Activated CD4-positive, alpha-beta T cell treated with anti-CD3 and anti-CD28 coated beads for 36 hours (primary cell): ENCODE results near the gene ALG10. TPM values are rescaled to one million over a fixed set of nuclear protein-coding genes. Genes with fewer than 3 reads are reported as not detected.
"Not testable (repeated sequence)": the region's sequence is repeated elsewhere in the genome, so short reads cannot be mapped to it uniquely, and the experiment has no call there.

Experiments
- ATAC-seq: fragments of 200-7000 bp; cut with Tn5 transposase; one replicate; pipeline ENCODE4 v1.10.0; 2021; ENCODE audit warnings: mild to moderate bottlenecking, moderate library complexity
- CTCF ChIA-PET: fragments of 350-600 bp; sonication (Branson Sonifier 250); formaldehyde crosslinking; loops from one replicate; lab custom pipeline; 2021; ENCODE audit warnings: antibody characterized with exemption; lab: Charles Lee
- POLR2A ChIA-PET: fragments of 350-600 bp; sonication (Branson Sonifier 250); formaldehyde crosslinking; loops from one replicate; lab custom pipeline; 2021; ENCODE audit warnings: antibody characterized with exemption, inconsistent platforms; lab: Charles Lee
- DNase-seq: peaks from one replicate; pipeline ENCODE4 v3.0.0-alpha.2; 2020
- H3K27ac Mint-ChIP-seq: one replicate; pipeline ENCODE4 v1.8.0; 2021; ENCODE audit warnings: mixed read lengths
- H3K27me3 Mint-ChIP-seq: one replicate; pipeline ENCODE4 v1.8.0; 2021; ENCODE audit warnings: mixed read lengths
- H3K36me3 Mint-ChIP-seq: one replicate; pipeline ENCODE4 v1.8.0; 2021; ENCODE audit warnings: low read depth, mixed read lengths
- H3K4me1 Mint-ChIP-seq: one replicate; pipeline ENCODE4 v1.8.0; 2021; ENCODE audit warnings: mixed read lengths
- H3K4me3 Mint-ChIP-seq: one replicate; pipeline ENCODE4 v1.8.0; 2021; ENCODE audit warnings: mild to moderate bottlenecking, moderate library complexity, mixed read lengths
- H3K9me3 Mint-ChIP-seq: one replicate; pipeline ENCODE4 v1.8.0; 2021; ENCODE audit warnings: low read depth, mixed read lengths
- intact Hi-C, 2 experiments: fragments of 100-400 bp; cut with DNase I in 1 of 2; cut with micrococcal nuclease in 1 of 2; formaldehyde crosslinking; loops; one replicate each; pipeline versions ENCODE4 v1.14.2 to v1.15.1; 2022 to 2024; cut with DNase I, micrococcal nuclease
- total RNA-seq, 2 experiments: library from RNA; stranded (reverse); gene quantifications; one replicate each; pipeline ENCODE4 v1.2.3, GENCODE V29; 2021

Gene ALG10
- total RNA-seq, 2 experiments from 2014 or later: 22.6 to 25.1 TPM

DNA sequence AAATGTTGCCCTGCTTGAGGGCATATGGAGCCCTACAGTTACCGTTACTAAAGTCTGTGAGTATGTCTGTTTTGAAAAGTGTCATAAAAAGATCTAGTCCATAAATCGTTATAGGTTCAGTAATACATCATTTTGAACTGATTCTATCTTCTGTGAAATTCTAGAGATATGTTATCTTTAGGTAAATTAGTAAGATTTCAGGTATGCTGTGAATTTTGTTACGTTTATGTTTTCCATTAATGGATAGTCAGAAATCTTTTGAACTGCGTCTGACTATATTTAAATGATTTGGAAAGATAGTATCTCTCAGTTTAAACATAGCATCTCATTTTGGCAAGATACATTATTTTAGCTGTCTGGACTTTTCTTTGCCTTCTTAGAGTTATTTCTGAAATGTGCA, 8.3 kb downstream of the ALG10 start:
- no peaks in the 10 kb centered on the region for H3K4me1 Mint-ChIP-seq
- no peaks in the 10 kb centered on the region for H3K9me3 Mint-ChIP-seq
- H3K4me3 Mint-ChIP-seq: no peak overlapping the region
- peaks cover 7% of the 10 kb centered on the region for H3K36me3 Mint-ChIP-seq
- POLR2A ChIA-PET: no interaction called here
- no peak for DNase-seq
- CTCF ChIA-PET: no interaction called here
- no peaks in the 10 kb centered on the region for H3K27me3 Mint-ChIP-seq
- intact Hi-C loops: no loop called here
- ATAC-seq: no peak
- H3K27ac Mint-ChIP-seq: no peak overlapping the region

DNA sequence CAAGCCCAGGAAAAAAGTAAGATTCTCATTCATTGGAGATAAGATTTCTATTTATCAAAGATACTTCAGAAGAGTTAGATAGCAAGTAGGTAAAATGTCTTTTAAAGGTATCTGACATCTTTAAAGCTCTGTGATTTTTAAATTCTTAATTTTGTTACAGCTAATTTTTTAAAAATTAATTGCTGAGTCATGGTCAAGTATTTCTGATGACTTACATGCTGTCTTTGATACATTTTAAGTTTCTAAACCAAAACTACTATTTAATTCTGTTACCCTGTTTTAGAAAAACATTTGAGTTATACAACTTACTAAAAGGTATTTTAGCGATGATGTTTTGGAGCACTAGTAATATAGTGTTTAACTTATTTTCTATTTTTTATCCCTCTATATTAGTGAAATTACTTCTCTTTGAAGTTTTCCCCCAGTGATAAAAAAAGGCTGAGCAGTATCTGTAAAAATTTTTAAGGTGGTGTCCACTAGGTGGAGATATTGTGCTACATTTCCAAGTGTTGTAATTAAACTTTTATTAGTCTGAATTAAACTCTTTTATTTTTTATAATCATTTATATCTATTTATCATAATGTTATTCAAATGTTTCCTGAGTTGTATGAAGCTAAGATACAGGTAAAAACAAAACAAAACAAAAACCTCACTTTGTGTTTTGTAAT, 11.5 kb downstream of the ALG10 start:
- intact Hi-C loops: loop anchor here in 1 of 2 experiments (1.0 kb wide), 1 partner anchor 185 kb away; no protein-coding TSS in a partner anchor
- ChIA-PET CTCF (interaction anchor here (0.8 to 1.4 kb wide), 5 partner anchors 10 to 1573 kb away, joined by 3 to 4 read pairs (median 4); partner anchors contain the start of genes ALG10 and YARS2), POLR2A (no interaction called here)
- Mint-ChIP-seq H3K27me3 (no peaks in the 10 kb centered on the region), H3K27ac (no peak overlapping the region), H3K36me3 (peaks cover under 1% of the 10 kb centered on the region), H3K4me3 (no peak overlapping the region), H3K9me3 (no peaks in the 10 kb centered on the region), H3K4me1 (no peaks in the 10 kb centered on the region)
- DNase-seq (no peak), ATAC-seq (no peak)

DNA sequence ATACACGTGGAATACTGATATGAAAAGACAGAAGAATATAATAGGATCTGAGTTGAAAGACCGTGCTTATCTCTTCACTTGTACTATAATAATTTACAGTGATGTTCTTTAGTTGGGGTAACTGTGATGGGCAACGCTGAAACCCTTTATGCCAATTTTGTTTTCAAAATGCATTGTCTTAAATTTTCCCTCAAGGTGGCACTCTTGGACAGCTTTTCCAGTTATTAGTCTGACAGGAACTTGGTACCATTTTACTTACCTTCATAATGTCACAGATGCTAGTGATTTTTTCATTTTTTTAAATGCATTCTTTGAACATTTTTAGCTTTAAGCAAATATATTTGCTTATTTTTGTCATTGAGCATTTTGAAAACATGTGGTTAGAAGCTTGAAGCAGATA, 16.1 kb downstream of the ALG10 start:
- DNase-seq, H3K27ac Mint-ChIP-seq, H3K9me3 Mint-ChIP-seq, H3K27me3 Mint-ChIP-seq, POLR2A ChIA-PET, H3K36me3 Mint-ChIP-seq, H3K4me1 Mint-ChIP-seq, H3K4me3 Mint-ChIP-seq, ATAC-seq, CTCF ChIA-PET: not testable (repeated sequence)
- intact Hi-C loops: loop anchor here (5.0 kb wide), 2 partner anchors 179 to 589 kb away; no protein-coding TSS in a partner anchor

DNA sequence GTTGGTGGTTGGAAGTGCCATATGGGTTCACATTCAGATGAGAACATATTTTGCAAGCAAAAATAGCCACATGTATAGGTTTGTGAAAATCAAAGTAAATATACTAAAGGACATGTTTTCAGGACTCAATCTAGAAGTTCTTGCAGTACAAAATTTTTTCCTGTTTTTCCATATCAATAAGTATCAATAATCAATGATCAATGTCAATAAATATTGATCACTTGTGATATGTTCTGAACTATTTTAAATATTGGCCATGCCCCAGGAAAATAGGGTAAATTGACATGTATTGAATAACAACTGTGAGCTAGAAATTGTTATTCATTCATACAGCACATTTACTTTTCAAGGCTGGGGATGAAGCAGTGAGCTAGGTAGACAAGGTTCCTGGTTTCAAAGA, 24.3 kb downstream of the ALG10 start:
- no peak for ATAC-seq
- Mint-ChIP-seq H3K36me3 (peaks cover 3% of the 10 kb centered on the region), H3K27ac (no peak overlapping the region), H3K9me3 (peaks cover 16% of the 10 kb centered on the region), H3K4me1 (no peaks in the 10 kb centered on the region), H3K4me3 (no peak overlapping the region), H3K27me3 (no peaks in the 10 kb centered on the region)
- ChIA-PET CTCF (no interaction called here), POLR2A (no interaction called here)
- DNase-seq: no peak
- intact Hi-C loops: no loop called here

DNA sequence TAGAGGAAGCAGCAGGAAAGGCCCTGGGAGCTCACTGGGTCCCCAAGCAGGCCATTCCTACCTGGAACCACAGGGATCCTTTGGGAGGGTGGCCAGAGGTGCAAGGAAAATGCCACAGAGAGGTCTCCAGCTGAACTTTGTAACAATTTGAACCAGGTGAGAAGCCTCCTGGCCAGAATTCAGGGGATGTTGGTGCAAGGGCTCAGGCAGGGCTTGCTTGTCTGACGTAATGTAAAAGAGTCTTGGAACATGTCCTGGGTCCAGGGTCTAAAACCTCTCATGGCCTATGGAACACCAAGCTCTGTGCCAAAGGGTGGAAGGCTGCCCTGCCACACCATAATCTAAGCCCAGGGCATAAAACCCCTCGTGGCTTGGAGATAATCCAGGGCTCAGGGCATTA, 25.6 kb downstream of the ALG10 start:
- H3K27ac Mint-ChIP-seq, H3K36me3 Mint-ChIP-seq, intact Hi-C loops: not testable (repeated sequence)

DNA sequence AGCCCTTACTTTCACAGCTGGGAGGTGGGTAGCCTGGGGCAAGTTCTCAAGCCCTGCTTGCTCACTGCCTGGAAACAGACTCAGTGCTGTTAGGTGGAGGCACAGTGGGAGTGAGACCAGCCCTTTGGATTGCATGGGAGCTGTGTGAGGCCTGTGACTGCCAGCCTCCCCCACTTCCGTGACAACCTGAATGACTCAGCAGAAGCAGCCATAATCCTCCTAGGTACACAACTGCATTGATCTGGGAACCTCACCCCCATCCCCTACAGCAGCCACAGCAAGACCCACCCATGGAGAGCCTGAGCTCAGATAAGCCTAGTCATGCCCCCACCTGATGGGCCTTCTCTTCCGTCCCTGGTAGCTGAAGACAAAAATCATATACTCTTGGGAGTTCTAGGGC, 26.4 kb downstream of the ALG10 start:
- POLR2A ChIA-PET: no interaction called here
- intact Hi-C loops: no loop called here
- peaks cover 4% of the 10 kb centered on the region for H3K27me3 Mint-ChIP-seq
- no peak for DNase-seq
- CTCF ChIA-PET: no interaction called here
- no peak overlapping the region for H3K27ac Mint-ChIP-seq
- no peak overlapping the region for H3K4me3 Mint-ChIP-seq
- ATAC-seq: no peak
- peaks cover 21% of the 10 kb centered on the region for H3K9me3 Mint-ChIP-seq
- peaks cover 3% of the 10 kb centered on the region for H3K36me3 Mint-ChIP-seq
- no peaks in the 10 kb centered on the region for H3K4me1 Mint-ChIP-seq

More for the DNA sequence above, 25.6 kb downstream of the ALG10 start:
- CTCF ChIA-PET, POLR2A ChIA-PET, DNase-seq, H3K4me1 Mint-ChIP-seq, H3K4me3 Mint-ChIP-seq, ATAC-seq, H3K27me3 Mint-ChIP-seq: not testable (repeated sequence)
- H3K9me3 Mint-ChIP-seq: peaks cover 21% of the 10 kb centered on the region

DNA sequence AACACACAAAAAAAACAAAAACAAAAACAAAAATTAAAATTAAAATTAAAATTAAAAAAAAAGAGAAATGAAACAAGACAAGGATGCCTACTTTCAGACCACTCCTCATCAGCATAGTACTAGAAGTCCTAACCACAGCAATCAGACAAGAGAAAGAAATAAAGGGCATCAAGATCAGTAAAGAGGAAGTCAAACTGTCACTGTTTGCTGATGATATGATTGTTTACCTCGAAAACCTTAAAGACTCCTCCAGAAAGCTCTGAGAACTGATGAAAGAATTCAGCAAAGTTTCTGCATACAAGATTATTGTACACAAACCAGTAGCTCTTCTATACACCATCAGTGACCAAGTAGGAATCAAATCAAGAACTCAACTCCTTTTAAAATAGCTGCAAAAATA, 29.2 kb downstream of the ALG10 start:
- ChIA-PET CTCF (no interaction called here), POLR2A (no interaction called here)
- Mint-ChIP-seq H3K4me1 (peaks cover 10% of the 10 kb centered on the region), H3K36me3 (peaks cover 3% of the 10 kb centered on the region), H3K27me3 (peaks cover 4% of the 10 kb centered on the region), H3K4me3 (no peak overlapping the region), H3K27ac (no peak overlapping the region), H3K9me3 (peaks cover 21% of the 10 kb centered on the region)
- ATAC-seq (no peak), DNase-seq (no peak)
- intact Hi-C loops: no loop called here

DNA sequence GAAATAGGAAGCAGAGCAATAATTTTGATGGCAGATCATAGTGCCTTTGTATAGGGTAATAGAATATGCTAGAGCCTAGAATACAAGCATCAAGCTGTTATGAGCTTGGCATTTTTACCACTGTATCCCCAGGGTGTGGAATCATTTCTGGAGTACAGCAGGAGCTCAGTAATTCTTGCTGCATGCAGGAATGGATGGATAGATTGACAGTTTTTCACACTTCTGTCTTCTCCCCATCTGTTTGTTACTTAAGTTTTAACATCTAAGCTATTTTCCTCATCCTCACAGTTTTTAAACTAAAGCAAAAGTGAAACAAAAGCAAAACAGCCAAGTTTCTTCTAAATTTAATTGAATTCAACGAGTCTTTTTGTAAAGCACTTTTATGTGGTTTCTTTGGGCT, 32.6 kb downstream of the ALG10 start:
- peaks cover 5% of the 10 kb centered on the region for H3K9me3 Mint-ChIP-seq
- H3K27ac Mint-ChIP-seq: no peak overlapping the region
- DNase-seq: no peak
- no peak for ATAC-seq
- ChIA-PET POLR2A (no interaction called here), CTCF (no interaction called here)
- peaks cover 10% of the 10 kb centered on the region for H3K4me1 Mint-ChIP-seq
- no peaks in the 10 kb centered on the region for H3K36me3 Mint-ChIP-seq
- no peak overlapping the region for H3K4me3 Mint-ChIP-seq
- intact Hi-C loops: no loop called here
- peaks cover 5% of the 10 kb centered on the region for H3K27me3 Mint-ChIP-seq
